Lower lobe of right lung (tissue), 2 donors: ENCODE results near the gene ACAN. TPM values are rescaled to one million over a fixed set of nuclear protein-coding genes. Genes with fewer than 3 reads are reported as not detected.

Source experiments
- ATAC-seq, 2 donors: fragments of 200-7000 bp; cut with Tn5 transposase; one replicate each; pipeline ENCODE4 v1.9.1; 2020 to 2022; ENCODE audit warnings: mild to moderate bottlenecking in 2 of 2, moderate library complexity in 2 of 2
- DNase-seq: peaks from one replicate; pipeline ENCODE4 v3.0.0-alpha.2; 2020
- H3K27ac ChIP-seq: fragments of 200-600 bp; one replicate; pipeline ENCODE4 v1.8.0; 2022
- H3K27me3 ChIP-seq: fragments of 200-600 bp; one replicate; pipeline ENCODE4 v1.8.0; 2022; ENCODE audit warnings: low read depth
- H3K36me3 ChIP-seq: fragments of 200-600 bp; one replicate; pipeline ENCODE4 v1.8.0; 2022; ENCODE audit warnings: mild to moderate bottlenecking
- H3K4me1 ChIP-seq: fragments of 200-600 bp; one replicate; pipeline ENCODE4 v1.8.0; 2022
- H3K4me3 ChIP-seq: fragments of 200-600 bp; one replicate; pipeline ENCODE4 v1.8.0; 2022; ENCODE audit warnings: mild to moderate bottlenecking
- H3K9me3 ChIP-seq: fragments of 200-600 bp; one replicate; pipeline ENCODE4 v1.8.0; 2022
- CTCF ChIP-seq: fragments of 200-600 bp; IDR thresholded peaks from one replicate; pipeline ENCODE4 v1.8.0; 2022; ENCODE audit warnings: antibody characterized with exemption, mild to moderate bottlenecking
- intact Hi-C: fragments of 100-400 bp; cut with DNase I; formaldehyde crosslinking; loops from one replicate; pipeline ENCODE4 v1.11.0; 2022
- total RNA-seq: library from RNA; stranded (reverse); fragmentation: NEBNext Ultra II Directional; extraction: Animal tissue kit (Norgen Biotek cat#: 25700); gene quantifications from one replicate; pipeline ENCODE4 v1.2.1, GENCODE V29; 2021
- donor health status: DM: no; HTN: yes; CAD: no; lungs with severe emphysema.

Gene ACAN
- total RNA-seq, 1 donor from 2014 or later: 0.12 TPM

GRCh38 chr15:88864861-88865497 lies 61.7 kb downstream of the ACAN start:
- no peak for DNase-seq
- intact Hi-C loops: no loop called here
- Histone ChIP-seq H3K4me1 (no peaks in the 10 kb centered on the region), H3K9me3 (no peaks in the 10 kb centered on the region), H3K27ac (no peak overlapping the region), H3K4me3 (no peak overlapping the region), H3K27me3 (no peaks in the 10 kb centered on the region), H3K36me3 (no peaks in the 10 kb centered on the region)
- no peak for TF ChIP-seq CTCF
- no peak for ATAC-seq

DNA sequence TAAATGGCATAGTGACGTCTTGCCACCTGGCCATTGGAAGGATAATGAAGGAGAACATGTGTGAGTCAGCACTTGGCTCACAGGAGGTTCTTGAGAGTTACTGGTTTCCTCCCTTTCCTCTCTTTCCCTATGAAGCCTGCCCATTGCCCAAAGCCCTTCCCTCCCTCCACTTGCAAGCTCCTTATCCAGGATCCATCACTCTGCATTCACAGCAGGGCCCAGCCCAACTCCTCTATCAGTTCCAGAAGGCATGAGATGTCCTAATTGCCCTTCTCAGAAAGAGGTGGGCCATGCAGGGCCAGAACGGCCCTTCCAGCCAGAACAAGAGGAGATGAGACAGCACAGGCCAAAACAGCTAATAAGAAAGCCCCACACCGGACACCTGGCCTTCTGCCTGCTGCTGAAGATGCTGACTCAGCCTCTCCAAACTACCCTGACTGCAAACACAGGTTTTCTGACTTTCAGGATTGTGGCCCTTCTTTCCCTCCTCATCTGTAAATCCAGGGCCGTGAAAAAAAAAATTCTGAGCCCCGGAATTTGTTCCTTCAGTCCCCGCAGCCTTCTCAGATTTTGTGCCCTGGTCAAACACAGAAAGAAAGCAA lies 62.4 kb downstream of the ACAN start:
- Histone ChIP-seq H3K9me3 (no peaks in the 10 kb centered on the region), H3K27me3 (no peaks in the 10 kb centered on the region), H3K4me1 (no peaks in the 10 kb centered on the region), H3K4me3 (no peak overlapping the region), H3K27ac (no peak overlapping the region), H3K36me3 (no peaks in the 10 kb centered on the region)
- no peak for TF ChIP-seq CTCF
- ATAC-seq (peak in 1 of 2 donors; percentile 8), DNase-seq (no peak)
- intact Hi-C loops: no loop called here

- TF ChIP-seq CTCF: no peak
- Histone ChIP-seq H3K27ac (no peak overlapping the region), H3K4me3 (no peak overlapping the region), H3K27me3 (no peaks in the 10 kb centered on the region), H3K36me3 (no peaks in the 10 kb centered on the region), H3K9me3 (no peaks in the 10 kb centered on the region), H3K4me1 (no peaks in the 10 kb centered on the region)
- ATAC-seq (no peak), DNase-seq (no peak)
- intact Hi-C loops: no loop called here
Observed at GRCh38 chr15:88866295-88866881, 63.2 kb downstream of the ACAN start.

- H3K9me3 ChIP-seq: no peaks in the 10 kb centered on the region
- no peaks in the 10 kb centered on the region for H3K36me3 ChIP-seq
- H3K27ac ChIP-seq: no peak overlapping the region
- H3K27me3 ChIP-seq: no peaks in the 10 kb centered on the region
- no peak for ATAC-seq
- intact Hi-C loops: no loop called here
- TF ChIP-seq CTCF: no peak
- no peaks in the 10 kb centered on the region for H3K4me1 ChIP-seq
- DNase-seq: no peak
- no peak overlapping the region for H3K4me3 ChIP-seq
Observed at GRCh38 chr15:88871313-88871712, 68.1 kb downstream of the ACAN start.

GRCh38 chr15:88872106-88872505 lies 68.9 kb downstream of the ACAN start:
- Histone ChIP-seq H3K4me1 (no peaks in the 10 kb centered on the region), H3K27me3 (no peaks in the 10 kb centered on the region), H3K36me3 (no peaks in the 10 kb centered on the region), H3K4me3 (no peak overlapping the region), H3K9me3 (no peaks in the 10 kb centered on the region), H3K27ac (no peak overlapping the region)
- ATAC-seq: no peak
- TF ChIP-seq CTCF: no peak
- no peak for DNase-seq
- intact Hi-C loops: no loop called here
